ENCODE data around the gene APOE. TPM values are rescaled to one million over a fixed set of nuclear protein-coding genes. Genes with fewer than 3 reads are reported as not detected.
A peak's percentile ranks its signal among the peaks of the same experiment; 100 is the strongest.

APOE gene
- total and polyA plus RNA-seq, 9 of the 15 experiments (the other 6 are each of a cell fraction or from before 2014, with no cell fraction given) = 0.14 to 180 (median 58.1) TPM; not detected in 1

DNA sequence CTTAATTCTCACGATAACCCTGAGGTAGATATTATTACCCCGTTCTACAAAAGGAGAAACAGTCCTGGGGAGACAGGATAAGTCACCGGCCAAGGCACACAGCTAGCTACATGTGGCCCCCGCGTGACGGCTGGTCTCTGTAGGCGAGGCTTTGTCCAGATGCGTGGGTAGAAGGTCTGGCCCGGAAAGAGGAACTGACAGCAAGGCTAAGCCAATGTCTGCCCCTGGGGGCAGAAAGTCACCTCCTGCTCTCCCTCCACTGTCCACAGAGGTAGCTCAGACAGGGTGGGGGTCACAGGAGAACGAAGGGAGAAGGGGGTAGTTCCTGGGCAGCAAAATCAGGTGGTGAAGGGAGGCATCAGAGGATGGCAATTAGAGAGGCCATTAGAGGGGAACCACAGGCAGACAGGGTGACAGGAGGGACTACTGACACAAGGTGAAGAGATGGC lies 38.2 kb downstream of the APOE start (continued):
- TF ChIP-seq, protein P1, sequence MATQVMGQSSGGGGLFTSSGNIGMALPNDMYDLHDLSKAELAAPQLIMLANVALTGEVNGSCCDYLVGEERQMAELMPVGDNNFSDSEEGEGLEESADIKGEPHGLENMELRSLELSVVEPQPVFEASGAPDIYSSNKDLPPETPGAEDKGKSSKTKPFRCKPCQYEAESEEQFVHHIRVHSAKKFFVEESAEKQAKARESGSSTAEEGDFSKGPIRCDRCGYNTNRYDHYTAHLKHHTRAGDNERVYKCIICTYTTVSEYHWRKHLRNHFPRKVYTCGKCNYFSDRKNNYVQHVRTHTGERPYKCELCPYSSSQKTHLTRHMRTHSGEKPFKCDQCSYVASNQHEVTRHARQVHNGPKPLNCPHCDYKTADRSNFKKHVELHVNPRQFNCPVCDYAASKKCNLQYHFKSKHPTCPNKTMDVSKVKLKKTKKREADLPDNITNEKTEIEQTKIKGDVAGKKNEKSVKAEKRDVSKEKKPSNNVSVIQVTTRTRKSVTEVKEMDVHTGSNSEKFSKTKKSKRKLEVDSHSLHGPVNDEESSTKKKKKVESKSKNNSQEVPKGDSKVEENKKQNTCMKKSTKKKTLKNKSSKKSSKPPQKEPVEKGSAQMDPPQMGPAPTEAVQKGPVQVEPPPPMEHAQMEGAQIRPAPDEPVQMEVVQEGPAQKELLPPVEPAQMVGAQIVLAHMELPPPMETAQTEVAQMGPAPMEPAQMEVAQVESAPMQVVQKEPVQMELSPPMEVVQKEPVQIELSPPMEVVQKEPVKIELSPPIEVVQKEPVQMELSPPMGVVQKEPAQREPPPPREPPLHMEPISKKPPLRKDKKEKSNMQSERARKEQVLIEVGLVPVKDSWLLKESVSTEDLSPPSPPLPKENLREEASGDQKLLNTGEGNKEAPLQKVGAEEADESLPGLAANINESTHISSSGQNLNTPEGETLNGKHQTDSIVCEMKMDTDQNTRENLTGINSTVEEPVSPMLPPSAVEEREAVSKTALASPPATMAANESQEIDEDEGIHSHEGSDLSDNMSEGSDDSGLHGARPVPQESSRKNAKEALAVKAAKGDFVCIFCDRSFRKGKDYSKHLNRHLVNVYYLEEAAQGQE (IDR thresholded peaks at IDR 0.05; ENCODE audit: borderline replicate concordance) = peak; percentile 26; the same call in 1 of the 2 replicates
- TF ChIP-seq, protein P1 (CRISPR knock-in tag; IDR thresholded peaks at IDR 0.05; ENCODE audit: low read depth) = no peak
- TF ChIP-seq BCL6 (CRISPR knock-in tag; IDR thresholded peaks at IDR 0.05) = no peak
- TF ChIP-seq ATF7 (IDR thresholded peaks at IDR 0.05) = peak; percentile 62; the same call in 1 of the 2 replicates
- peak; percentile 97 for TF ChIP-seq L3MBTL2 (IDR thresholded peaks at IDR 0.05)
- peak; percentile 58; the same call in 1 of the 2 replicates for TF ChIP-seq TCF3 (CRISPR knock-in tag; IDR thresholded peaks at IDR 0.05)
